CD4-positive, CD25-positive, alpha-beta regulatory T cell (primary cell): ENCODE data around the gene GUCY2D. TPM values are rescaled to one million over a fixed set of nuclear protein-coding genes. Genes with fewer than 3 reads are reported as not detected.

Experiments used
- ATAC-seq, 2 donors: fragments of 150-1000 bp; cut with Tn5 transposase; one replicate each; pipeline ENCODE4 v1.10.0; 2021; ENCODE audit warnings: low read depth in 2 of 2, moderate number of reproducible peaks in 2 of 2, moderate library complexity in 1 of 2
- DNase-seq, 3 donors: peaks; one replicate each; pipeline versions ENCODE4 v3.0.0 to v3.0.0-alpha.2; 2012 to 2022; ENCODE audit warnings: mixed read lengths in 1 of 3
- H3K27ac ChIP-seq: one replicate; pipeline ENCODE4 v1.7.0; 2013; ENCODE audit warnings: mild to moderate bottlenecking, low read length; ENCODE audit not compliant: insufficient read depth, poor library complexity, severe bottlenecking
- H3K27me3 ChIP-seq: one replicate; pipeline ENCODE4 v1.7.0; 2013; ENCODE audit warnings: low read length; ENCODE audit not compliant: control insufficient read depth, insufficient read depth
- H3K36me3 ChIP-seq: one replicate; pipeline ENCODE4 v1.7.0; 2013; ENCODE audit warnings: mild to moderate bottlenecking, low read length, moderate library complexity; ENCODE audit not compliant: control insufficient read depth, insufficient read depth
- H3K4me1 ChIP-seq: 2 replicates; pipeline ENCODE4 v1.7.0; 2013; ENCODE audit warnings: mild to moderate bottlenecking, low read length; ENCODE audit not compliant: insufficient read depth, control insufficient read depth, poor library complexity, severe bottlenecking
- H3K4me3 ChIP-seq: one replicate; pipeline ENCODE4 v1.7.0; 2013; ENCODE audit warnings: low read depth, mild to moderate bottlenecking, low read length, moderate library complexity
- H3K9me3 ChIP-seq, 2 experiments: 1 replicate in 1 of 2; 2 replicates in 1 of 2; pipeline ENCODE4 v1.7.0; 2013; ENCODE audit warnings: low read length in 2 of 2, mild to moderate bottlenecking in 1 of 2, moderate library complexity in 1 of 2; ENCODE audit not compliant: control insufficient read depth in 2 of 2
- H3K27ac Mint-ChIP-seq, 3 donors: one replicate each; pipeline ENCODE4 v1.8.0; 2020 to 2022; ENCODE audit warnings: mild to moderate bottlenecking in 3 of 3, mixed read lengths in 3 of 3, moderate library complexity in 2 of 3
- H3K27me3 Mint-ChIP-seq: one replicate; pipeline ENCODE4 v1.8.0; 2022; ENCODE audit warnings: mild to moderate bottlenecking, mixed read lengths
- H3K36me3 Mint-ChIP-seq: one replicate; pipeline ENCODE4 v1.8.0; 2020; ENCODE audit warnings: mixed read lengths
- H3K4me1 Mint-ChIP-seq, 4 donors: one replicate each; pipeline ENCODE4 v1.8.0; 2020 to 2022; ENCODE audit warnings: mixed read lengths in 4 of 4, mild to moderate bottlenecking in 1 of 4
- H3K4me3 Mint-ChIP-seq, 4 donors: one replicate each; pipeline ENCODE4 v1.8.0; 2020 to 2022; ENCODE audit warnings: mild to moderate bottlenecking in 4 of 4, mixed read lengths in 4 of 4, moderate library complexity in 3 of 4
- H3K9me3 Mint-ChIP-seq, 7 donors: one replicate each; pipeline ENCODE4 v1.8.0; 2020 to 2022; ENCODE audit warnings: mixed read lengths in 7 of 7, mild to moderate bottlenecking in 3 of 7, moderate library complexity in 2 of 7
- polyA plus RNA-seq, 4 donors: library from polyadenylated mRNA; unstranded; fragments of 300-500 nt; fragmentation: Illumina TruSeq; gene quantifications; one replicate each; pipeline ENCODE4 v1.2.3, GENCODE V29; 2021
- total RNA-seq: library from RNA; stranded (reverse); gene quantifications from one replicate; pipeline ENCODE4 v1.2.3, GENCODE V29; 2022

The GUCY2D gene
- total and polyA plus RNA-seq, 5 donors from 2014 or later = 0.23 TPM; not detected in 4

DNA sequence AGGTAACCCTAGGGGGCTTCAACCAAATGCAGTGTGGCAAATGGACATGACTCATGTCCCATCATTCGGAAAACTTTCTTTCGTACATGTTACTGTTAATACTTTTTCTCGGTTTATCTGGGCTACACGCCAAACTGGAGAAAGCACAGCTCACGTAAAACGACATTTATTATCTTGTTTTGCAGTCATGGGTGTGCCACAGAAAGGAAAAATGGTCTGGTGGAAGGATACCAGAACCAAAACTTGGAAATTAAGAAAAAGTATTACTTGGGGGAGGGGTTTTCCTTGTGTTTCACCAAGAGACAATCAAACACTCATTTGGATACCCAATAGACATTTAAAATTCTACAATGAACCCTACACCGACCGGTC lies 60.0 kb downstream of the GUCY2D start:
- Mint-ChIP-seq H3K9me3 (no peaks in the 10 kb centered on the region), H3K4me3 (no peak overlapping the region), H3K4me1 (no peaks in the 10 kb centered on the region), H3K27me3 (peaks cover 60% of the 10 kb centered on the region), H3K36me3 (no peaks in the 10 kb centered on the region), H3K27ac (no peak overlapping the region)
- no peak for ATAC-seq
- DNase-seq = no peak
- H3K4me1 ChIP-seq = no peaks in the 10 kb centered on the region
- no peak overlapping the region for H3K27ac ChIP-seq
- no peaks in the 10 kb centered on the region for H3K9me3 ChIP-seq
- H3K27me3 ChIP-seq = peaks cover 31% of the 10 kb centered on the region
- no peaks in the 10 kb centered on the region for H3K36me3 ChIP-seq
- H3K4me3 ChIP-seq = no peak overlapping the region

DNA sequence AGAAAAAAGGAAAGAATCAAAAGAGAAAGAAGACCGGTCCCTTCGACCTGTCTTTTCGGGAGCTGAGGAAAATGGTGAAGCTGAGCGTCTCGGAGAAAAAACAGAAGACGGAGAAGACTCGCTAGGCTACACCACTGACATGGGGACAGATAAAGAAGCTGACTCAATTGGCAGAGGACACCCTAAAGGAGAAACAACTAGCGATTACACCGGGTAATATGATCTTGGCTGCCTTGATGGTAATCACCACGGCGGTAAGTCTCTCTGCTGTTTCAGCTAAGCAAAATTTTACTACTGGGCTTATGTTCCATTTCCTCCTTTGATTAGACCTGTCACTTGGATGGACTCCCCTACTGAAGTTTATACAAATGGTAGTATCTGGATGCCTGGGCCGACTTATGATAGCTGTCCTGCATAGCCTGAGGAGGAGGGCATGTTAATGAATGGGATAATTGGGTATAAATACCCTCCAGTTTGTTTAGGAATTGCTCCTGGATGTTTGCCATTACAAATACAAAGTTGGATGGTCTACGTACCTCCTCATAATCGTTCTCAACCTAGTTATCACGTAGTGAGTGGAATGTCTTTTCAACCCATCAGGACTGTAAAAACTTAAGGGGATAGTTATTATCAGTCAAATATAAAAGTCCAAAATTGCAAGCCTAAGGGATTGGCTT lies 60.5 kb downstream of the GUCY2D start:
- H3K27me3 Mint-ChIP-seq = peaks cover 59% of the 10 kb centered on the region
- Histone ChIP-seq H3K9me3 (no peaks in the 10 kb centered on the region), H3K4me1 (no peaks in the 10 kb centered on the region), H3K27me3 (peaks cover 31% of the 10 kb centered on the region), H3K36me3 (no peaks in the 10 kb centered on the region), H3K4me3 (no peak overlapping the region), H3K27ac (no peak overlapping the region)
- no peak for ATAC-seq
- no peak overlapping the region for H3K27ac Mint-ChIP-seq
- no peaks in the 10 kb centered on the region for H3K36me3 Mint-ChIP-seq
- no peak overlapping the region for H3K4me3 Mint-ChIP-seq
- DNase-seq = no peak
- H3K9me3 Mint-ChIP-seq = no peaks in the 10 kb centered on the region
- H3K4me1 Mint-ChIP-seq = no peaks in the 10 kb centered on the region

DNA sequence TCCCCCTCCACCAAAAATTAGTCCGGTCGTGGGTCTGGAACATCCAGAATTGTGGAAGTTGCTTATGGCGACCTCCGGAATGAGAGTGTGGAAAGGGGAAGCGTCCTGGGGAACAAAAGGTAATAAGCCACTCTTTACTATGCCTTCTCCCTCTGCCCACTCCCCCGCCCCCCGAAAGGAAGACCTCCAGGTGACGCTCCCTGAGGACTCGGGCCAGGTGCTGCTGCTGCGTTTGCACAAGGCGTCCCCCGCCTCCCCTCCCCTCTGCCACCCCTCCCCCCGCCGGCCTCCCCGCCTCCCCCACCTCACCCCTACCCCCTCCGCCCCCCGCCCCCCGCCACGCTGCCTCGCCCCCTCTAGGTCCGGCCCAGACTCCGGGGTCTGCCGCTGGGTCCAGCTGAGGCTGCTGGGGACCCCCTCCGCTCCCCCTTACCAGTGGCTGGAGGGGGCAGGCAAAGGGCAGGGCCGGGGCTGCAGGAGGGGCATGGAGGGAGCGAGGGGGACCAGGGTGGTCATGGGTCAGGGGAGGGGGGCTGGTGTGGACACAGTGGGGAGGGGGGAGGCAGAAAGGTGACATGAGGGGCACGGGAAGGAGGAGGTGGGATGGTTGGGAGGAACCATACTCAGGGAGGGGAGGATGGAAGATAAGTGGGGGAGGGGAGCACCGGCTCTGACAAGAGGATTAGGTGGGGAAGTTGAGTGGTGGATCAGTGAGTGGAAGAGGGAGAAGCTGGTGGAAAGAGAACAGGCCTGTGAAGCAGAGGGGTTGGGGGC lies 61.5 kb downstream of the GUCY2D start:
- no peaks in the 10 kb centered on the region for H3K36me3 ChIP-seq
- H3K9me3 ChIP-seq = no peaks in the 10 kb centered on the region
- Mint-ChIP-seq H3K4me3 (no peak overlapping the region), H3K27me3 (peaks cover 59% of the 10 kb centered on the region), H3K27ac (no peak overlapping the region), H3K9me3 (no peaks in the 10 kb centered on the region), H3K36me3 (no peaks in the 10 kb centered on the region), H3K4me1 (no peaks in the 10 kb centered on the region)
- H3K4me1 ChIP-seq = no peaks in the 10 kb centered on the region
- no peak for DNase-seq
- no peak overlapping the region for H3K4me3 ChIP-seq
- no peak for ATAC-seq
- no peak overlapping the region for H3K27ac ChIP-seq
- peaks cover 28% of the 10 kb centered on the region for H3K27me3 ChIP-seq

DNA sequence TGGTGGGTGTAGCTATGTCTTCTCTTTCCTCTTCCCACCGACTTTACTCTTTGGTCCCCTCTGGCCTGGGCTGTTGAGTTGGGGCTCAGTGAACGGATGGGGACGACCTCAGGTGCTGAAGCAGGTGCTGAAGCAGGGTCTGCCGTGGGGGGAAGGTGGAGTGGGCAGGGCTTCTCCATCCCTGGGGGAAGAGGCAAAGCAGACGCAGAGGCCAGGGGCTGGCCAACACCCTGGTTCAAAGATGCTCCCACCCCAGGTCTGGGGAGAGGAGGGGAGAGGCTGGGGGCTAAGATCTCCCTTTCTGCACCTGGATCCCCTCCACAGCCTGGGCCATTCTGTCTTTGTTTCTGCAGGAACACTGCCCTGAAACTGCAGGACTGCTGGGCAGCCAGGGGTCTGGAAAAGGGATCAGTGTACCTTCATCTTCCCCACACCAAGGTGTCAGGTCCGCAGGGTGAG lies 62.2 kb downstream of the GUCY2D start:
- no peak for DNase-seq
- no peaks in the 10 kb centered on the region for H3K4me1 ChIP-seq
- no peaks in the 10 kb centered on the region for H3K9me3 ChIP-seq
- no peak overlapping the region for H3K27ac Mint-ChIP-seq
- no peaks in the 10 kb centered on the region for H3K9me3 Mint-ChIP-seq
- H3K27ac ChIP-seq = no peak overlapping the region
- H3K36me3 ChIP-seq = no peaks in the 10 kb centered on the region
- no peak overlapping the region for H3K4me3 ChIP-seq
- H3K4me3 Mint-ChIP-seq = no peak overlapping the region
- H3K36me3 Mint-ChIP-seq = no peaks in the 10 kb centered on the region
- ATAC-seq = no peak
- H3K4me1 Mint-ChIP-seq = no peaks in the 10 kb centered on the region
- peaks cover 56% of the 10 kb centered on the region for H3K27me3 Mint-ChIP-seq
- H3K27me3 ChIP-seq = peaks cover 21% of the 10 kb centered on the region

DNA sequence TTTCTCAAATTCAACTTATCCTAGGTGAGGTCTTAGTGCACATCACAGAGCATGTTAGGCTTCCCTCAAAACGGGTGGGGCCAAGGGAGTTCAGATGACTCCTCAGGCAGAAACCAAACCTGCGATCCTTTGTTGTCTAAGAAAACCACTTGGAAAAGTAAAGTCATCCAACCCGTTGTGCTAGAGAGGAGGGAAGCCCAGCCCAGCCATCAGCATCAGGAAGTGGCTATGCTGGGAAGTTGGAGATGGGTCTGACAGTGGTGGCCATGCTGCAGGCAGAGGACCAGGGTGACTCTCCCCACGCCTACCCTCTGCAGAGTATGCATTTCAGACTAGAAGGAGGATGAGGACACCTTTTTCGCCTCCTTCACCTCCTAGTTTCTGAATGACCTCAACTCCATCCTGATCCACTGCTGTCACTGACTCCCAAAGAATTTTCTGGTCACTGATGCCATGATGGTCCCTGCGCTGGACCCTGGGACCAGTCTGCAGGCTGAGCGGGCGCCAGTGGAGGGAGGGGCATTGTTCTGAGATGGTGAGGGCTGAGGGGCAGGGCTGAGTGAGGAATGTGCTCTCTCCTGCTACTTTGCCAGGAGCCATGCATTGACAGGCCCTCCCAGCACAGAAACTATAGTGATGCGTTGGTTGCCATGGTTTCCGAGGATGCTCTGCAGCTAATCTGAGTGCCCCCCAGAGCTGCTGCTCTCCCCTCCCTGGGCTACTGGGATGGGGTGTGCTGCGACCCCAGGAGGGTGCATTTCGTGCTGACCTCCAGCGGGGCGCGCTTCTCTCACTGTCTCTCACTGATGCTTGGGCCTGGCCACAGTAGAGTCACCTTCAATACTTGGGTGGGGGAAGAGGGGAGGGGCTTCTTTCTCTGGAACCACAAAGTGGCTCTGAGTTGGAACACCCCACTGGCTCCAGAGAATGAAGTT lies 64.7 kb downstream of the GUCY2D start:
- no peaks in the 10 kb centered on the region for H3K36me3 Mint-ChIP-seq
- DNase-seq = no peak
- H3K27me3 ChIP-seq = peaks cover 18% of the 10 kb centered on the region
- H3K27ac Mint-ChIP-seq = no peak overlapping the region
- no peak for ATAC-seq
- H3K4me3 Mint-ChIP-seq = no peak overlapping the region
- no peak overlapping the region for H3K4me3 ChIP-seq
- H3K9me3 Mint-ChIP-seq = no peaks in the 10 kb centered on the region
- H3K27me3 Mint-ChIP-seq = peaks cover 47% of the 10 kb centered on the region
- no peaks in the 10 kb centered on the region for H3K36me3 ChIP-seq
- H3K4me1 Mint-ChIP-seq = peaks cover 0 to 2% (median 0%) of the 10 kb centered on the region in 4 donors
- no peaks in the 10 kb centered on the region for H3K9me3 ChIP-seq
- no peak overlapping the region for H3K27ac ChIP-seq
- H3K4me1 ChIP-seq = peaks cover 1% of the 10 kb centered on the region

DNA sequence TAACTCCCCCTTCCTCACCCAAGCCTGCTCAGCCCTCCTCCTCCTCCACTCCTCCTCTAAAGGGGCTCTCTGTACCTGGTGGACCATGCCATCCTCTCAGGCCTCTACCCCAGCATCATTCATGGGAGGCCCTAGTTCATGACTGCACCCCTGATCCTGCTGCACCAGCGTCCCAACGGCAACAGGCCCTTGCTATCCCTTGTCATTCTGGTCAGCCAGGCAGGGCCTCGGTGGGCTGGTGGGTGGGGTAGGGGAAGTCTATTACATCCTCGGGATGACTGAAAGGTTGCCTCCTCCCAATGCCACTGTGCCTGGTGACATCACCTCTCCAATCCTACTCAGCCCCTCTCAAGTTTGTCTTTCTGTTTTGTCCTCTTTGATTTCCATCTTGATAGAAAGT lies 65.4 kb downstream of the GUCY2D start:
- no peaks in the 10 kb centered on the region for H3K9me3 Mint-ChIP-seq
- no peak overlapping the region for H3K27ac ChIP-seq
- ATAC-seq (no peak), DNase-seq (no peak)
- peaks cover 47% of the 10 kb centered on the region for H3K27me3 Mint-ChIP-seq
- H3K4me3 Mint-ChIP-seq = no peak overlapping the region
- no peaks in the 10 kb centered on the region for H3K36me3 Mint-ChIP-seq
- H3K4me3 ChIP-seq = no peak overlapping the region
- no peak overlapping the region for H3K27ac Mint-ChIP-seq
- no peaks in the 10 kb centered on the region for H3K9me3 ChIP-seq
- H3K36me3 ChIP-seq = no peaks in the 10 kb centered on the region
- H3K27me3 ChIP-seq = peaks cover 14% of the 10 kb centered on the region
- H3K4me1 Mint-ChIP-seq = peaks cover 0 to 7% (median 4%) of the 10 kb centered on the region in 4 donors
- H3K4me1 ChIP-seq = peaks cover 8% of the 10 kb centered on the region

DNA sequence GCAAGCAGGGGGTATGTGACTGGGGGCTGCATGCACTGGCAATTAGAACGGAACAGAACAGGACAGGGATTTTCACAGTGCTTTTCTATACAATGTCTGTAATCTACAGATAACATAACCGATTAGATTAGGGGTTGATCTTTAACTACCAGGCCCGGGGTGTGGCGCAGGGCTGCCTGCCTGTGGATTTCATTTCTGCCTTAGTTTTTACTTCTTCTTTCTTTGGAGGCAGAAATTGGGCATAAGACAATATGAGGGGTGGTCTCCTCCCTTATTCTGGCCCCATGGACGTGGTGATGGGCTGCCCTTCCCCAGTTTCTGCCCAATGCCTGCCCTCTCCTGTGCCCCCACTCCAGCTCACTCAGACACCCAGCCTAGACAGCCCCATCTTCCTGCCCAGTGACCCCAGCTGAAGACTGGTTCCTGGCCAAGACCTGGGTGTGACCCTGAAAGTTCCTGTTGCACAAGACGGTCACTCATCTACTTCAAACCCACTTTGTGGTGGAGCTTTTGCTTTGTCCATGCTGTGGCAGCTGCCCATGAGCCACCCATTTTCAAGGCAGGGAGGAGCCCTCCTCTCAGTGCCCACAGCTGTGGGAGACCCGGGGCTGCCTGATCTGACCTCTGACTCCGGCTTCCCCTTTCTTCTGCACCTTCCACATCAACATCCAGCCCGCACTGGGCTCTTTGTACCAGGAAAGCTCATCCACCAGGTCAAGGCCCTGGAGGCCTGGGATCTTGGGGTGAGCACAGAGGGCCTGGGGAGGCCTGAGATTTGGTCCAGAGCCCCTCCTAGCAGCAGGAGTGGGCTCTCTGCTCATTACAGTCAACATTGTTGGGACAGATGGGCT lies 66.5 kb downstream of the GUCY2D start:
- Mint-ChIP-seq H3K9me3 (peaks cover 0 to 2% (median 0%) of the 10 kb centered on the region in 7 donors), H3K36me3 (no peaks in the 10 kb centered on the region), H3K4me1 (peaks cover 0 to 18% (median 9%) of the 10 kb centered on the region in 4 donors), H3K27me3 (peaks cover 50% of the 10 kb centered on the region), H3K4me3 (no peak overlapping the region), H3K27ac (no peak overlapping the region)
- Histone ChIP-seq H3K36me3 (no peaks in the 10 kb centered on the region), H3K9me3 (no peaks in the 10 kb centered on the region), H3K27me3 (peaks cover 8% of the 10 kb centered on the region), H3K4me1 (peaks cover 20% of the 10 kb centered on the region), H3K4me3 (no peak overlapping the region), H3K27ac (no peak overlapping the region)
- DNase-seq = no peak
- no peak for ATAC-seq
